ENCODE measurements around the gene MYH10. TPM values are rescaled to one million over a fixed set of nuclear protein-coding genes. Genes with fewer than 3 reads are reported as not detected.
"Not testable (repeated sequence)": the region's sequence is repeated elsewhere in the genome, so short reads cannot be mapped to it uniquely, and the experiment has no call there.

Gene MYH10
- total RNA-seq, 1 experiment from 2014 or later: 84.4 TPM

DNA sequence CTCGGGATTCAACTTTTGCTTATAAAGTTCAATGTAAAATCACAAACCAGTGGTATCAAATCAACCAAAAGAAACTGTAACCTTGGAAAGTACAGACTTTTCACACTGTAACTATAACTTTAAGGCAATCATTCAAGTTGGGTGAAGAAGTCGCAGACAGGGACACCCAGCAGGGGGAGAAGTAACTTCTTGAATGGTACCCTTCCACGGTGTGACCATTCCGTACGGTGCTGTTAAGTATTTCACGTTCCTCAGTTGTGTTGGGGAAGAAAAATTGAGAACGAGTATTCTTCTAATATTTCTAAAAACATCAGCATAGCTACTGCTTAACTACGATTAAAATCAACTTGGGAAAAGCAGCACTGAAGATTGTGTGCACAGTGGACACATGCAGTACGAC, 55.8 kb downstream of the MYH10 start:
- Histone ChIP-seq H3K27me3 (ENCODE audit: control insufficient read depth, insufficient read depth, low read length) (no peaks in the 10 kb centered on the region), H3K36me3 (replicated peaks; ENCODE audit: control insufficient read depth, insufficient read depth, low read length) (peaks cover 7% of the 10 kb centered on the region), H3K4me3 (ENCODE audit: insufficient read depth, low read depth, low read length) (no peak overlapping the region)
- DNase-seq: no peak

DNA sequence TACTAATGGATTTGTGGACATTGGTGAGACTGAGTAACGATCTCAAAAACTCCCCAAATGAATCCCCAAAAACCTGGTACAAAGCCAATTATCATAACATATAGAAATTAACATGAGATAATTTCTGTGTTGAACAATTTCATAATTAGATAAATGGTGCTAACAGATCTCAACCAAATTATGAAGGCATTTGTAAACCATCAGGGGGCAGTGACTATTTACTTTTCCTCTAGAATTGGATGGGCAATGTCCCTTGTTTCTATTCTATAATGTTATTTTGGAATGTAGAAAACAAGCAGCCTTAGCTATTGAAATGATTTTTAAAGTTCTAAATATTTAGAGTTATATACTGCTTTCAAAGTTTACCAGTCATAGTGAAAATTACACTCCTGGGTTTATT, 57.8 kb downstream of the MYH10 start:
- Histone ChIP-seq H3K36me3 (replicated peaks; ENCODE audit: control insufficient read depth, insufficient read depth, low read length) (peaks cover 18% of the 10 kb centered on the region), H3K27me3 (ENCODE audit: control insufficient read depth, insufficient read depth, low read length) (no peaks in the 10 kb centered on the region)
- DNase-seq: no peak

DNA sequence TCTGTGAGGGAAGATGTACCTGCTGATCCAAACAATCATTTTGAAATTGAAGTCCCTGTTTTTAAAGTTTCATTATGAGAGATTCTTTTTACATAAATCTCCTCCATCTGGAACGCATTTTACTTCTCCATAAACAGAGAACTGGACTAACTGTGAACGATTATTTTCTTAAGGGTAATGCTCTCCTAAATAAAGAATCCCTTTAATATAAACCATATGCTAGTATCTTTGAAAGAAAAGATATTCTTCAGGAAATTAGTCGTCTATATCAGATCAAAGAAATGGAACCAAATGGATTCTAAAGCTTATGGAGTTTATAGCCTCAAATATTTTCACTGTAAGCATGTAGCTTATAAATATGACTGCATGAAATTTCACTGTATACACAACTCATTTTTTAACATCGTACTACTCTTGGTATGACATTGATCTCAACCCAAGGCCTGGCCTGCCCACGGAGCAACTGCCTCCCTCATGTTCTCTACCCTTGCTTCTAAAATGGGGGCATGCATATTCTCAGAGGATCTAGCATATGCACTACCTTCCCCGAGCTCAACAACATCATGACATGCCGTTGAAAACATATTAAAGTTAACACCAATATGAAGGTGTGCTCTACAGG, 66.4 kb downstream of the MYH10 start:
- H3K36me3 ChIP-seq (replicated peaks; ENCODE audit: control insufficient read depth, insufficient read depth, low read length): peaks cover 26% of the 10 kb centered on the region
- H3K4me3 ChIP-seq (ENCODE audit: insufficient read depth, low read depth, low read length): no peak overlapping the region
- DNase-seq: no peak
- H3K27me3 ChIP-seq (ENCODE audit: control insufficient read depth, insufficient read depth, low read length): no peaks in the 10 kb centered on the region

More for the DNA sequence above, 57.8 kb downstream of the MYH10 start:
- H3K4me3 ChIP-seq (ENCODE audit: insufficient read depth, low read depth, low read length): no peak overlapping the region

DNA sequence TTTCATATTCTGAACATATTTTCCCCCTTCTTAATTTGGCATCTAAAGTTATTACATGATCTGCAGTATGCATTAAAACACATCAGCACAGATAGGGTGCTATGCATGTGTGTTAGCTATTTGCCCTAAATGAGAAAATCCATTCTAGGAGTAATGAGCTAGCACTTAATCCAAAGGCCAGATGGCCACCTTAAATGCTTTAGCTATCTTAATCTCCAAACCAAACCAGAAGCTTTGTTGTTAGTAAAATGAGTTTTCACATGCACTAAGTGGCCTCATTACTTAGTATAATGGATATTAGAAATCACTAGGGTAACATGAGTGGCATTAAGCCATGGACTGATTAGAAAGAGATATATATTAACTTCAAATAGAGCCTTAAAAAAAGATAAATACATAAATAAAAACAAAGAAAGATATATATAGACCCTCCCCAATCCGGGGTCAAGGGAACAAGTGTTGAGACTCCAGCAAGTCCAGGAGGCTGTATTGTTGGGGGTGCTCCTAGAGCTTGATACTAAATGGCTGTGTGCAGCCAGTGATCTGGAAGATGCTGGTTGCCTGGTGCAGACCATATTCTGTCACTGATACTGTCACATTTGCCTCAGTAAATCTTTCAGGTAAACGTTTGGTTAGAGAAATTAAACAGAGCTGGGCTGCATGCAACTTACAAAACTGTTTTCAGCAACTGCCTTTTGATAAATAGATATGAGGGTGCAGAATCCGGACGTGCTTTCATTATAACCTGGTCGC, 67.3 kb downstream of the MYH10 start:
- no peaks in the 10 kb centered on the region for H3K27me3 ChIP-seq (ENCODE audit: control insufficient read depth, insufficient read depth, low read length)
- no peak overlapping the region for H3K4me3 ChIP-seq (ENCODE audit: insufficient read depth, low read depth, low read length)
- H3K36me3 ChIP-seq (replicated peaks; ENCODE audit: control insufficient read depth, insufficient read depth, low read length): peaks cover 18% of the 10 kb centered on the region
- DNase-seq: no peak

DNA sequence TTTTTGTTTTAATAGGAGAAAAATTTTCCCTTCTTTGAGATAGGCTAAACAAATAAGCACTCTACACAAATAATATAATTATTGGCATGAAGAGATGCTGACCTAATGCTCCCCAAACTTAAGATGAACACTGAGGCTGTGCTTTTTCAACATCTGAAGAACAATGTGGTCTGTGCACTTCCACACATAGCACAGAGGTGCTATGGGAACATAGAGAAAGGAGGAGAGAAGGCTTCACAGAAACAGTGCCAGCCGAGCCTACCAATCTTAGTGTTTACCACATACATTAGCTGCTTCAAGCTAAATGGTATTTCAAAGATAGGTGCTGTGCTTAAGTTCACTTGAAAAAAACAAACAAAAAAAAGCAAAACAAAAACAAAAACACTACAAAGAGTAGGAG, 72.4 kb downstream of the MYH10 start:
- DNase-seq: no peak
- H3K27me3 ChIP-seq (ENCODE audit: control insufficient read depth, insufficient read depth, low read length): no peaks in the 10 kb centered on the region
- H3K4me3 ChIP-seq (ENCODE audit: insufficient read depth, low read depth, low read length): no peak overlapping the region
- peaks cover 11% of the 10 kb centered on the region for H3K36me3 ChIP-seq (replicated peaks; ENCODE audit: control insufficient read depth, insufficient read depth, low read length)

DNA sequence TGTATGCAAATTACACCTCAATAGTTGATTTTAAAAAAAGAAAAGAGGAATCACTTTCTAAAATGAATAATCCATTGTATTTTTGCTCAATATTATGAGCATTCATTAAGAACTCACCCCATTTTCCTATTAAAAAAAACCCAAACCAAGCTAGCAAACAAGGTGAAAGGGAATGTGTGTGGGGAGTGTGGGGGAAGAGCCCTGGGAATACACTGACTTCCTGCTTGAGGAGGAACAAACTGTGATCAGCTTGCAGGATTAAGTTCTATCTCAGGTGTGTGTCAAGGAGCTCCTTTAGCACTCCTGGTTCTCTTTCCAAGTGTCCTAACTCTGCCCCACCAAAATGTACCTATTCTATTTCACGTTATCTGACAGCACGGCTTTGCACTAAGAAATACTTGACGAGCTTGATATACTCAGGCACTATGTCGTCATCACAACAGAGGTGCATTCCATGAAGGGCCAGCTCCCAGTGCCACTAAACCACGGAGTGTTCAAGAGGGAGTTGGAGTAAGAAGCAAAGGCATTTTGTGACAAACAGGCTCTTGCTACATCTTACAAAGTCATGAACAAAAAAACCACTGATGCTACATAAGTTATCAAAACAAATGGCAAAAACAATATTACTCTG, 73.2 kb downstream of the MYH10 start:
- no peak for DNase-seq
- Histone ChIP-seq H3K27me3 (ENCODE audit: control insufficient read depth, insufficient read depth, low read length) (no peaks in the 10 kb centered on the region), H3K36me3 (replicated peaks; ENCODE audit: control insufficient read depth, insufficient read depth, low read length) (peaks cover 15% of the 10 kb centered on the region), H3K4me3 (ENCODE audit: insufficient read depth, low read depth, low read length) (no peak overlapping the region)

DNA sequence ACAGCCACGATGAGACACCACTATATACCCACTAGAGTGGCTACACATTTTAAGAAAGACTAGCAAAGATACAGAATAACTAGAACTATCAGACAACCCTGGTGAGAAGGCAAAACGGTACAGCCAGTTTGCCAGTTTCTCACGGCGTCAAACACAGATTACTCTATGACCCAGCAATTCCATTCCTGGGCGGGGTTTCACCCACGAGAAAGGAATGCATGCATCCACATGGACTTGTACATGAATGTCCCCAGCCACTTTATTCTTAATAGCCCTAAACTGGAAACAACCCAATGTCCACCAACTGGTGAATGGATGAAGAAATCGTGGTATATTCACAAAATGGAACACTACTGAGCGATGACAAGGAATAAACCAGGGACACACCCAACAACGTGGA, 74.5 kb downstream of the MYH10 start:
- Histone ChIP-seq H3K36me3 (replicated peaks; ENCODE audit: control insufficient read depth, insufficient read depth, low read length) (peaks cover 16% of the 10 kb centered on the region), H3K4me3 (ENCODE audit: insufficient read depth, low read depth, low read length) (no peak overlapping the region), H3K27me3 (ENCODE audit: control insufficient read depth, insufficient read depth, low read length) (no peaks in the 10 kb centered on the region)
- DNase-seq: no peak

DNA sequence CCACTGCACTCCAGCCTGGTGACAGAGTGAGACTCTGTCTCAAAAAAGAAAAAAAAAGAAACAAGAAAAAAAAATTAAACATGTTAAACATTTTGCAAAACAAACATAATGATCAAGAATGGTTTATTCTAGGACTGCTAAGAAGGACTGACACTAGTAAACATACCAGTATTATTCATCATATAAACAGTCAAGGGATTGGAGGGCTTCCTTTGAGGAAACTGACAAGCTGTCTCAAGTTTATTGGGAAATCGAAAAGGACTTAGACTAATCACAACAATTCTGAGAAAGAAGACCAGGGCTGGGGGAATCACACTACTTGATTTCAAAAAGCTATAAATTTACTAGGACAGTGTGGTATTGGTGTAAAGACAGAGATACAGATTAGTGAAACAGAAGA, 75.5 kb downstream of the MYH10 start:
- Histone ChIP-seq H3K36me3 (replicated peaks; ENCODE audit: control insufficient read depth, insufficient read depth, low read length) (peaks cover 10% of the 10 kb centered on the region), H3K27me3 (ENCODE audit: control insufficient read depth, insufficient read depth, low read length) (no peaks in the 10 kb centered on the region)

DNA sequence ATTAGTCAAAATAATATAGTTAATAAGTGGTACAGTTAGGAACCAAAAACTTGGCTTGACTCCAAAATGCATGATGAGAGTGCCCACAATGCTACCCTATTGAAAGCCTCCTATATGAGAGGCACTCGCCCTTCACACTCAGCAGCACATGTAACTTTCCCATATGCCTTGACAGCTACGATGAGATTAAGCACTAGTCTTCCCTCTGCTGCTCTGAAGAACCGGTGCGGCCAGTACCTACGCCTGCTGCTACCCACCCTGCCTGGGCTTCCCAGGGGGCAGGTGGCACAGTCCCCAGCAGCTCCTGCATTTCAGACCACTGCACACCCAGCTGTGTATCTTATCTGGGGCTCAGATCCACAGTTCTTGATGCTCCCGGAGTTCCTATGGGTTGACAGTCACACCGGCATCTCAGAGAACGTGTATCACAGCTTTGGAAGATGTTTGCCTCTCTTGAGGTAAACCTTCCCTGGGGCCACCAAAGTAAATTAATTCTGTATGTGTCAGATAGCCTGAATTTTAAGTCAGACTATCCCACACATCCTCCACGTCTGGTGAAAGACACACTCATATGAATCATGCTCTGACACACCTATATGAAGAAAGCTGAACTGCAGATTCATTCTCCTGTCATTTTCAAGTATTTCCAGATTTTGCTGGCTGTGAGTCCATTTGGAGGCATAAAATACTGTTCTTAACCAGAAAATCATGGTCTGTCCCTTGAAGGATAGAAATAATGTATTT, 77.8 kb downstream of the MYH10 start:
- H3K36me3 ChIP-seq (replicated peaks; ENCODE audit: control insufficient read depth, insufficient read depth, low read length): peaks cover 21% of the 10 kb centered on the region
- no peak overlapping the region for H3K4me3 ChIP-seq (ENCODE audit: insufficient read depth, low read depth, low read length)
- no peak for DNase-seq
- H3K27me3 ChIP-seq (ENCODE audit: control insufficient read depth, insufficient read depth, low read length): no peaks in the 10 kb centered on the region

More for the DNA sequence above, 75.5 kb downstream of the MYH10 start:
- no peak for DNase-seq
- H3K4me3 ChIP-seq (ENCODE audit: insufficient read depth, low read depth, low read length): no peak overlapping the region

DNA sequence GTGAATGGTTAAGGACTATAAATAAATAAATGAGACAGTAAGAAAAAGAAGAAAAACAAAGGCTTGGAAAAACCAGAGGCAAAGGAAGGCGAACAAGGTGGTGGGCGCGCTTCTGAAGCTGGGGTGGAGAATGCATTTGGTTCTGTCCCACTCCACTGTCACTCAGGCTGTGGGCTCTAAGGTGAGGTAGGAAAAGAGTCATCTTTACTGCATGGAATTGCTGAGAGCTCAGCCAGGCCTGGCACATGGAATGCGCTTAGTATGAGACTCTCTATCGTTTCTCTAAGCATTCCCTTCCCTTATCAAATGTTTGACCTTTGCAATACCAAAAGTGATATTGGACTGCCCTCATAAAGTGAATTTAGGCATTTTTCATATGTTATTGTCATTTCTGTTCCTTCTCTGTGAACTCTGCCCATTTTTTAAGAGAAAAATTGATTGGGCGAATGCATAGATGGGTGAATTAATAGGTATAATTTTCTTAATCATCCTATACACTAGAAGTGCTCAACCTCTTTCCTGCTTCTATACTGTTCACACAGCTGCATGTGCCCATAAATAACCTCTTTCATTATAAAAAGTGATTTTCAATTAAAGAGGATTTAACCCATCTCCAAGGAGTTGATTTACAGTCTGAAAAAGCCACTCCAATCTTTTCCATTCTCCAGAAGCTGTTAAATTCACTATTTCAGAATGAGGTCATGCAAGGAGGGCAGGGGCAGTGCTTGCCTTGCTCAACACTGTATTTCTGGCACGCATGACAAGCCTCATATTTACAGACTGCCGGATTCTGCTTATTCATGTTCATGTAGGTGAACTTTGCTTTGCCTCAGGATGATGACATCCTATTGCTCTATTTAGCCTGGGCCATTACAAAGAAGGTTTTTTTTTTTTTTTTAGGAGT, 87.7 kb downstream of the MYH10 start:
- H3K36me3 ChIP-seq (replicated peaks; ENCODE audit: control insufficient read depth, insufficient read depth, low read length): peaks cover 42% of the 10 kb centered on the region

DNA sequence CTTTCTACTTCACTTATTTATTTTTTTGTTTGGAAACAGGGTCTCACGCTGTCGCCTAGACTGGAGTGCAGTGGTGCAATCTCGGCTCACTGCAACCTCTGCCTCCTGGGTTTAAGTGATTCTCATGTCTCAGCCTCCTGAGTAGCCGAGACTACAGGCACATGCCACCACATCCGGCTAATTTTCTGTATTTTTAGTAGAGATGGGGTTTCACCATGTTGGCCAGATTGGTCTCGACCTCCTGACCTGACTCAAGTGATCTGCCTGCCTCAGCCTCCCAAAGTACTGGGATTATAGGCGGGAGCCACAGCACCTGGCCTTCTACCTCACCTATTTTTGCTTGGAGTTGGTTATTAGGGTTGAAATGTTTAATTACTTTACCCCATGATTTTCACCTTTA, 90.5 kb downstream of the MYH10 start:
- peaks cover 39% of the 10 kb centered on the region for H3K36me3 ChIP-seq (replicated peaks; ENCODE audit: control insufficient read depth, insufficient read depth, low read length)
- DNase-seq; H3K4me3 ChIP-seq (ENCODE audit: insufficient read depth, low read depth, low read length); H3K27me3 ChIP-seq (ENCODE audit: control insufficient read depth, insufficient read depth, low read length): not testable (repeated sequence)

More for the DNA sequence above, 87.7 kb downstream of the MYH10 start:
- no peaks in the 10 kb centered on the region for H3K27me3 ChIP-seq (ENCODE audit: control insufficient read depth, insufficient read depth, low read length)
- DNase-seq: no peak
- no peak overlapping the region for H3K4me3 ChIP-seq (ENCODE audit: insufficient read depth, low read depth, low read length)

DNA sequence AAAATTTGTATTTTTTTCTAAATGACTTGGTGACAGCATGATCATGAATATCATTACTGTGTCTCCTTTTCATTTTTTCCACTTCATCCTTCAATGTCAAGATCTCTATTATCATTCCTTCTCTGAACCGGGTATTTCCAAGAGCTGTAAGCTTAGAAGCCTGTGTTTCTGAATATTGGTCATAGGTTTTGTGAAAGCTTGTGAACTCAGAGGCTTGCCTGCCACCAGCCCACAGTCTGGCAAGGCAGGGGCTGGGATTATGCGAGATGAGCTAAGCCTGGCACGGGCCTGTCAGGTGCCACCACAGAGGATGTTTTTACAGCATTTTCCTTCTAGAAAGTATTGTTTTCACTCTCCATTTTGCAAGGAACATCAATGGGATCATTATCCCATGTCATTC, 92.8 kb downstream of the MYH10 start:
- Histone ChIP-seq H3K4me3 (ENCODE audit: insufficient read depth, low read depth, low read length) (no peak overlapping the region), H3K27me3 (ENCODE audit: control insufficient read depth, insufficient read depth, low read length) (no peaks in the 10 kb centered on the region), H3K36me3 (replicated peaks; ENCODE audit: control insufficient read depth, insufficient read depth, low read length) (peaks cover 47% of the 10 kb centered on the region)
- no peak for DNase-seq

DNA sequence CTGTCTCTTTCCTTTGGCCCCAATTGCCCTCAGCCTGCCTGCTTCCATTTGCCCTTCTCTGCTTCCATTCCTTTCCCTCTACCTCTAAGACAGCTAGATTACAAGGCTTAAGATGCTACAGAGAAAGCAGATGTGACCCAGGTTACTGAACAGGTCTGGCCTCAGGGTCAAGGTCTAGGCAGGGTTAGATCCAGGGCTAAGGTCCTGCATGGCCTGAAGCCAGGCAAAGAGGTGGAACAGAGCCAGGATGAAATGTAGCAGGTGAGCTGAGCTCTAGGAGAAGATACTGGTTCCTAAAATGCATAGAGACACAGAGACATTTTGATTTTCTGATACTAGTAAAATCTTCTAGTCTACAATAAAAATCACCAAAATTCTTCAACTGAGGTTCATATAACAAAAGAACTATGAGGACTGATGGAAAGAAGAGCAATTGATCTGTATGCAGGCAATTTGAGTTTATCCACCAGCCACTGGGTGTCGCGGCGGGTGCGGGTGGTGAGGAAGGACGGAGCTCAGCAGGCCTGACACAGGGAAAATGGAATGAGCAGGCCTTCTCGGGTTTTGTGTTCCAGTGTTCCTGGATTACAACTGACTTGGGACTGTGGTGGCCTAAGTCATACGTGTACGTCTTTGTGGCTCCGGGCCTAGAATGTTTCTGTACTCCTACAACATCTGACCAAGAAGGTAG, 95.9 kb downstream of the MYH10 start:
- Histone ChIP-seq H3K27me3 (ENCODE audit: control insufficient read depth, insufficient read depth, low read length) (no peaks in the 10 kb centered on the region), H3K36me3 (replicated peaks; ENCODE audit: control insufficient read depth, insufficient read depth, low read length) (peaks cover 37% of the 10 kb centered on the region), H3K4me3 (ENCODE audit: insufficient read depth, low read depth, low read length) (no peak overlapping the region)
- no peak for DNase-seq

Measured in H7 (cell line).